NCI-H226 (cell line): ENCODE results near the gene RNF169.
"Not testable (repeated sequence)": the region's sequence is repeated elsewhere in the genome, so short reads cannot be mapped to it uniquely, and the experiment has no call there.

Experiments
- DNase-seq: peaks from one replicate; pipeline ENCODE4 v3.0.0-alpha.2; 2015

Gene RNF169

DNA sequence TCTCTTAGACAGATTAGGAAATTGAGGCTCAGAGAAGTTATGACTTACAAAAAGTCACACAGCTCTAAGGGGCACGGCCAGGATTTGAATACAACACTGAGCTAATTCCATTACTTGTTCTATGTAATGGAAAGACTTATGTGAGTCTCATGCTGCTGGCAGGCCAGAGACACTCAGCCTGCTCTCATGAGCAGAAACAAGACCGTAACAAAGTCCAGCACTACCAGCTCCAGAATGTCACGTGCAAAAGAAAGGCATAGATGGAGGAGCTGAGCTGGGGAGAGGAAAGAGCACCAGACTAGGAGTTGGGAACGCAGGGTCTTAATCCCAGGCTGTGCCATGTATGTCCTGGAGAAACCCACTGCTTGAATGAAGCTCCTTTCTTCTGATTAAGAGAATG is 19.3 kb upstream of the RNF169 start:
- DNase-seq, result no peak

DNA sequence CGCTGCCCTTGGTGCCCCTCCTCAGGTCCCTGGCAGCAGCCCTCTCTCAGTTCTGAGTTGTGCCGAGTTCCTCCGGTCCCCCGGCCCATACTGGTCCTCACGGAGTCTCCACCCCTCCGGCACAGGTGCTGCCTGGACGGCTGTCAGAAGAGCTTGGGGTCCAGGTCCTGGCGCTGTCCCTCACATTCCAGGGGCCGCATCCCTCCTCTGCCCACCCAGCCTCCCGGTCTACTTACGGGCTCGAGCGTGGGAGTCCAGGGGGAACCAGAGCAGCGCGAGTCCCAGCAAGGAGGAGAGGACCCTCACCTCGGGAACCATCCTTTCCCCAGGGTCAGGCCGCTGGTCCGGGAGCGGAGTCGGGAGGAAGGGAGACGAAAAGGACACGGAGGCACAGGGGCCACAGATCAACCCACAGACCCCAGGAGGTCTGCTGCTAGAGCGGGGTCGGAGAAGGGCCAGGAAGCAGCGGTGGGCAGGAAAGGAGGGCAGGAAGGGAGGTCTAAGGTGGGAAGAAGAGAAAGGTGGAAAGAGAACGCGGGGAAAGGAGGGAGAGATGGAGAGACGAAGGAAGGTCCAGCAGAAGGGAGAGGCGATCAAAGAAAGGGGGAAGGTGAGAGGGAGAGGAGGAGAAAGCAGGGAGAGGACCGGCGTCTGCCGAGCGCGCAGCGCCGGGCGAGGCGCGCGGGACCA is 17.9 kb upstream of the RNF169 start:
- DNase-seq, result no peak

DNA sequence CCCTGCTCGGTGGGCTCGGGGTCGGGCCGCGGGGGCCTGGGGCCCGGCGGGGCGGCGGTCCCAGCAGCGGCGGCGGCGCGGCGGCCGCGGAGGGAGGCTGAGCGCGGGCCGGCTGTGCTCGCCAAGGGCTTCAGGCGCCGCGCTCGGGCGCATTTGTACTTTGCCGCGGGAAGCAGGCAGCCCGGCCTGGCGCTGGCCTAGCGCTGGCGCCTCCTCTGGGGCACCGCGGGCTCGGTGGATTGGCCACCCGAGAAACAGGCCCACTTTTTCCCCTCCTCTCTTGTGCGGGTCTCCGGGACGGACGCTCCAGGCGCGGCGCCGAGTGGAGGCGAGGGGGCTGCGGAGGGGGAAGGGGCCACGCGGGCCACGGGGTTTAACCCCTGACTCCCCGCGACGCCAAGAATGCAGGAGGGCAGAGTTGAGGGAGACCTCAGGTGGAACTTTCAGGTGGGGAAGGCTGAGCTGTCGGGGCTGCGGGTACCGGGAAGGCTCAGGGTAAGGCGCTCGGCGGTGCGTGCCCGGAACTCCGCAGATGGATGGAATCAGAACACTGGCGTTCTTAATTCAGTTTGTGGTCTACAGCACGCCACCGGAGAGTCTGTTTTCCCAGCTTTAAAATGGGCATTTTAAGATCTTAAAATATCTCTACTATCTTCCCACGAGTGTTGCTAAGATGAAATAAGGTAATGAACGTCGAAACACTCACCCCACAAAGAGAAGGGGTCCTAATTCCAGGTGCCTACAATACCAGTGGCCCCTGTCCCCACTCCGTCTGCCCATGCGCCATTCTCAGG is 17.2 kb upstream of the RNF169 start, which contains the start of gene CHRDL2:
CHRDL2 (minus strand) TSS at position 126 of the 794 bp plus-strand sequence. CDS start 538 bp downstream, outside the sequence.
- no peak for DNase-seq

DNA sequence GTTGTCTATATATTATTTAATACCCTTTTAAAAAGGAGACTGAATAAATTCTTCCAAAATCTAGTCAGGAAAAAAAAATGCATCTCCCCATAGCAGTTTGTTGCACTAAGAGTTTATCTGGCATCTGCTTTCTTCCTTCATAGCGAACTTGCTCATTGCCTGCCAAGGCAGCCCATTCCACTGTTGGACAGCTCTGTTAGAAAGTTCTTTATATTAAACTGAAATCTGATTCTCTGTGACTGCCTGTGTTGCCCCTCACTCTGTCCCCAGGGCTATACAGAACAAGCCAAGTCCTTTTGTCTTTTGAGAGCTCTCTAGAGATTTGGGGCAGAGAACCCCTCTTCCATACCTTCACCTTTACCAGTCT is 14.1 kb upstream of the RNF169 start:
- no peak for DNase-seq

DNA sequence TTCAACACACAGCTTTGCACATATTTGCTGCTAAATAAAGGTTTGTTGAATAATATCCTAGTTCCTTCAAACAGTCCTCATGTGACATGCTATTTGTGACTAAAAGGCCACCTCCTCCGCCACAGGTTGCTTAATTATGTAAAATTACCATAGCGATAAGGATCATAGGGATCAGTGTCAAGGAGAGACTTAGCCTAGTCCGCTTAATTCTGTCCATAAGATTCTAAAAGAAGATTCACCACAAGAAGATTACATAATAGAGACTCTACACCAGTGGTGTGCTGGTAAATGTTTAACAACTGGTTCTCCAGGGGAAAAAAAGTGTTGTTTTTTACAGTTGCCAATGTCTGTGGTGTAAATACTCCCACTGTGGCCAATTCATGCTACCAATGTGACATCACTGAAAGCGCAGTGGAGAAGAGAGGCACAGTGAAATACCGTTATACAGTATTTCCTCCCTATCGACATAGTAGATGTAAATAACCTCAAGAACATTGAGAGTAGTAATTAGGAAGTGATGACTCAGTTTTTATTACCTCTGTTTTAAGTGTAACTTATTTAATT is 13.2 kb upstream of the RNF169 start:
- DNase-seq, result no peak

DNA sequence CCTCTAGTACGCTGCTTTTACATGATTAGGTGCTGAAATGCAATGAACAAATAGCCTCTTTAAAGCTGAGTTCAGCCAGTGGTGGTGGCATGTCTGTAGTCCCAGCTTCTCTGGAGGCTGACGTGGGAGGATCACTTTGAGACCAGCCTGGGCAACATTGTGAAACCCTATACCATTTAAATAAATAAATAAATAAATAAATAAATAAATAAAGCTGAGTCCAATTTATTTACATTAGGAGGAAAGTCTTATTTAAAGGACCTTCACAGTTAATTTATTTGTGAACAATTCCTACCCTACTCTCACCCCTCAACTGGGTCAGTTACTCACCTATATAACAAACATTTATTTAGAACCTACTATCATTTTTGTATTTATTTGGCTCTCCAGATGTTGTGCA is 12.6 kb upstream of the RNF169 start:
- no peak for DNase-seq

DNA sequence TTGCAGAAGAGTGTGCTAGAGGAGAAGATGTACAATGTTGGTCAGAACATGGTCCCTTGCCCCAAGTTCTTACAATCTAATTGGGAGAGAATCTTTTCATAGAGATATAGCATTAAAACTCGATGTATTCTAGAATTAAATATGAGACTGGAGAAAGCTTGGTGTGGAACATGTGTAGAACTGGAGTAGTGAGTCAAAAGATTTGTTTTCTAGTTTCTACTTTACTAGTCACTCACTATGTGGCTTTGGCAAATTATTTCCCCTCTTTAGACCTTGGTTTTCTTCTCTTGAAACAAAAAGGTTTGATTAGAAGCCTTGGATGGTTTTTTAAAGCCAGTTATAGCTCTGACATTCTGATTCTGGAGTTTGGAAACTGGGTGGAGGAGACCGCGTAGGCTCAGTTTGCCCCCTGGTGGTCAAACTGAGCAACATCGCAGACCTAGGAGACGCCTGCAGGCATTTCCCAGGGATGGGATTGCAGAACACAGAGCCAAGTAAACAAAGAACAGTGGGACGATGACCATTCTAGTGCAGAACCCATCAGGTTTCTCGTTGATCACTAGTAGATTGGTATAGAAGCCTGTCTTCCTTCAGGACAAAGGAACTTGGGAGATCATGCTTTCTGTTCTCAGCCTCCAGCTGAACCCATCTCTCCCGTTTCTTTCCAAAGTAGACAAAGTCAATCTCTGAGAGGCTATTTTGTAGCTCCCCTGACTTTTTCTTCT is 8.9 kb upstream of the RNF169 start:
- peak; percentile 45 for DNase-seq

DNA sequence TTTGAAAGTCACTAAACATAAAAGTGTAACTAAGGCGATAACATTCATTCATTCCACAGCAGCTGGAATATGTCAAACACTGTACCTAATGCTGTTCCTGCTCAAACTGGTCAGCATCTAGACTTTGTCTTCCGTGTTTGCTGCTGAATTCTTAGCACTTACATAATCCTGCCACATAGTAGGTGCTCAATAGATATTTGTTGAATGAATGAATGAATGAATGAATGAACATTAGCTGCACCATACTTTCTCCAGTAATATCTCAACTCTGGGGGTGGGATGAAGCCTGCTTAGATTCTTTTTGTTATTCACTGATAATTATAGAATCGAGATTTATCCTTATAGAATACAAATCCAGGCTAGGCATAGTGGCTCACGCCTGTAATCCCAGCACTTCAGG is 6.6 kb upstream of the RNF169 start:
- no peak for DNase-seq

DNA sequence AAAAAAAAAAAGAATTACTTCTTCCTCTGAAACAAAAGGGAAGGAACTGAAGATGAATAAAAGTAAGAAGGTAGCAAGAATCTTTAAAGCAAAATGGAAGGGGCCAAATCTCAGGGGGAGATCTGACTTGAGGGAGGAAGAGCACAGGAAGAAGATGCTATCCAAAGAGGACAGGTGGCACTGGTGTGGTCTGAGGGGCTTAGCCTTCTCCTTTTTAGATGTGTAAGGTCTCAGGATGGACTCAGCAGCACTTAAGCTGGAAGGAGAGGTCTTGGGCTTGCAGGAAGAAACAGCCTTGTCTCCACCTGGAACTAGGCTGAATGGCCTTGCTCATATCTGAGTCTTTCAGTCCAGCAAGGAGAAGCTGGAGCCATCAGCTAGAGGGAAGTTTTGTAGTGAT is 5.0 kb upstream of the RNF169 start:
- no peak for DNase-seq

DNA sequence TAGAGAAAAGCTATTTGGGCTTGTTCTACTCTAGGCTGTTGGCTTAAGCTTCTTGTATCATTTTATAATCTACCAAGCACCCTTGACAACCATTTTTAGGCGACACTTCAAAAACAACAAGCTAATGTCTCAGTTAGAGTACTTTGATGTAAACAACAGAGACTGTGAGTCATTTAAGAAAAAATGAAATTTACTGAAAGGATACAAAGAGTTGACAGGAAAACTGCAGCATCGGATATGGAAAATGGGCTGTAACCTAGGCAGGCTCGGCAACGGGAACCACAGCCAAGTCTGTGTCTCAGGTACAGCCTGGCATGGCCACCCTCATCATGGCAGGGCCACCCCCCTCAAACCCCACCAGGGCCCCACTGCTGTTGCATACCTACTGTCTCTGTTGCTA is 4.4 kb upstream of the RNF169 start:
- DNase-seq, result no peak

DNA sequence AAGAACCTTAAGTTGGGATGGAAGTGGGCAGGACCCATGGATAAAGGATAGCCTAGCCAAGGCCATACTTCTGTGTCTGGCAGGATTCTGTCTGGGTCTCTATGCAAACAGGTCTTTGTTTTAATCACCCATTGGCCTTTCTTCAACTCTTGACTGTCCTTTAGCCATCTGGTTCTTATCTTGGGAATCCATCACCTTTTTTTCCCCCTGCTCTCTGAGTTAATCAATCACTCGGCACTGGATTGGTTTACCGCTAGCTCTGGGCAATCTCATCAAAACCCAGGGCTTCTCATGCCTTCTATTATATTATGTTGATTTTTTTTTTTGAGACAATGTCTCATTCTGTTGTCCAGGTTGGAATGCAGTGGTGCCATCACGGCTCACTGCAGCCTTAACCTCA is 1.8 kb upstream of the RNF169 start:
- DNase-seq, result no peak

DNA sequence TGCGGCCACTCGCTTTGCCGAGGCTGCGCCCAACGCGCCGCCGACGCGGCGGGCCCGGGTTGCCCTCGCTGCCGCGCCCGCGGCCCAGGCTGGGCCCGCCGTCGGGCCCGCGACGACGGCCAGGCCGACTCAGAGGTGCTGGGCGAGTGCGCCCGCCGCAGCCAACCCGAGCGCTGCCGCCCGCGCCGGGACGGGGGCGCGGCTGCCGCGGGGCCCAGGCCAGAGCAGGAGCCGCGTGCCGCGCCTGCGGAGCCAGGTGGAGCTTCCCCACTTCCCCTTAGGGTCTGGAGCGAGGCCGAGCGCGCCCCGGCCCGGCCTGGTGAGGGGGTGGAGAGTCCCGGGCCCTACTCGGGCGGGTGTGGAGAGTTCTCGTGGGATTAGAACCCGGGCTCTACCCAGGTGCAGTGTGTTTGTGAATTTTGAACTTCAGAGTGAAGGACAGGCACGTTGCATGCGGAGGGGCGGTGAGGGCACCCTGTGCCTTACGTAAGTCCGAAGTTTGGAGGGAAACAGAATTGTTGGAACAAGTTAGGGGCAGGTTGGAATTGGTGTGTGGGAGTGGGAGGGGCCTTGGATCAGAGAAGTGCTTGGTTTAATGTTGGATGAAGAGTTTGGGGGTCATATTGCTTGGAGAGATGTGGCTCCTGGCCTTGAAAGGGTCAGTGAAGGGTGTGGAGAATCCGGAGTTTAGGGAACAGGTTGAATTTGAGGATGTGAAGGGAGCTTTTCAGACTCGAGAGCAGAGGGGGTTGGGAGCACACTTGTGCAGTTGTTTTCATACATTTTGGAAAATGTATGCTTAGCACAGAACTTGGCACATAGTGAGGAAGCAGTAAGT is 697 bp downstream of the RNF169 start:
- DNase-seq, result peak; percentile 61

DNA sequence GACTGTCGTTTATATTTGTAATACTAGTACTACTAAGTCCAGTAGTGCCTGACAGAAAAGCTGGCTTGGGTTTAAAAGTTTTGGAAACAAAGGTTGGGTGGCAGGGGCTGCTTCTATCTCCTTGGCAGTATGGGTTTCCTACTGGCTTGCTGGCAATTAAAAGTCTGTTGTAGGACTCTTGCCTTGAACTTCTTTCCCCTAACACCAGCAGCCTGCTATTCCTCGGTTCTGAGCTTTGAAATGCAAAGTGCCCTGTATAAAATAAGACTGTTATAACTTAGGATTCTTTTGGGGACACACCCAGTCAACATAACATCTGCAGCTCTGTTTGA is 1.3 kb downstream of the RNF169 start:
- DNase-seq, result no peak

DNA sequence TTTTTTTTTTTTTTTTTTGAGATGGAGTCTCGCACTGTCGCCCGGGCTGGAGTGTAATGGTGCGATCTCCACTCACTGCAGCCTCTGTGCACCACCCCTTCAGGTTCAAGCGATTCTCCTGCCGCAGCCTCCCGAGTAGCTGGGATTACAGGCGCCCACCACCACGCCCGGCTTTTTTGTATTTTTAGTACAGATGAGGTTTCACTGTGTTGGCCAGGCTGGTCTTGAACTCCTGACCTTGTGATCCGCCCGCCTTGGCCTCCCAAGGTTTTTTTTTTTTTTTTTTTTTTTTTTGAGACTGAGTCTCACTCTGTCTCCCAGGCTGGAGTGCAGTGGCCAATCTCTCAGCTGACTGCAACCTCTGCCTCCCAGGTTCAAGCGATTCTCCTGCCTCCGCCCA is 1.9 kb downstream of the RNF169 start:
- DNase-seq, result not testable (repeated sequence)

DNA sequence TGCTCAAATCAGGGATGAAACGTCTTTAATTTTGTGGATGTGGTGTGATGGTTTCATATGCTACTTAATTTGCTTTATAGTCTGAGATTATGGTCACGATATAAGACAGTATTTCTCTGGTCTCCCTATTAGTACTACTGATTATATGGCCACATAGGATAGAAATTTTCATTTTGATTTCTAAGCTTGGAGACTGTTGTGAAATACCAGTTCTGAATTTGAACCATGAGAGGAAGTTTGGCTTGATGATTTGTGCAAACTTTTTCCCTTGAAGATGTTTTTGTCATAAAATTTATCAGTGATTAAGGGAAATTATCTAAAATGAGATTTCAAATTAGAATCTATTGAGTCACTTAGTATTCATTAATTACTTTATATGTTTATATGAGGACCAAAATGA is 2.7 kb downstream of the RNF169 start:
- DNase-seq, result no peak

DNA sequence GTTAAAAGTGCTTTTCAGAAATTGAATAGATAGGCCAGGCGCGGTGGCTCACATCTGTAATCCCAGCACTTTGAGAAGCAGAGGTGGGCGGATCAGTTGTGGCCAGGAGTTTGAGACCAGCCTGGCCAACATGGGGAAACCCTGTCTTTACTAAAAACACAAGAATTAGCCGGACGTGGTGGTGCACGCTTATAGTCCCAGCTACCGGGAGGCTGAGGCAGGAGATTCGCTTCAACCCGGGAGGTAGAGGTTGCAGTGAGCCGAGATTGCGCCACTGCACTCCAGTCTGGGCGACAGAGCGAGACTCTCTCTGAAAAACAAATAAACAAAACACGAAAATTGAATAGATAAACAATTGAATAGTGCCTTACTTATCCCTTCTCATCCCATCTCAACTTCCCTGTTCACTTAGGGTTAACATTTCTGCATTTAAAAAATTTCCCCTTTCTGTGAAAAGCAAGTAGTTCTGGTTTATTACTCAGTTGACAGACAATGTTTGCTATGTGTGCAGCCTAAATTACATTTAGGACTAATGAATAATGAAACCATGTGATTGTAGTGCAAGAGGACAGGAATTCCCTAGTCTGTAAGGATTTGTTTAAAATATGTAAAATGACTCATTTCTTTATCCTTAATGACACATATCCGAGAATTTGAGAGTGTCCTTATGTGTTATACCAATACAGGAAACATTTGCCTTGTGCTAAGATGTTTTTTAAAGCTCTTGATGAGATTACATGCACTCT is 6.0 kb downstream of the RNF169 start:
- peak; percentile 64 for DNase-seq

DNA sequence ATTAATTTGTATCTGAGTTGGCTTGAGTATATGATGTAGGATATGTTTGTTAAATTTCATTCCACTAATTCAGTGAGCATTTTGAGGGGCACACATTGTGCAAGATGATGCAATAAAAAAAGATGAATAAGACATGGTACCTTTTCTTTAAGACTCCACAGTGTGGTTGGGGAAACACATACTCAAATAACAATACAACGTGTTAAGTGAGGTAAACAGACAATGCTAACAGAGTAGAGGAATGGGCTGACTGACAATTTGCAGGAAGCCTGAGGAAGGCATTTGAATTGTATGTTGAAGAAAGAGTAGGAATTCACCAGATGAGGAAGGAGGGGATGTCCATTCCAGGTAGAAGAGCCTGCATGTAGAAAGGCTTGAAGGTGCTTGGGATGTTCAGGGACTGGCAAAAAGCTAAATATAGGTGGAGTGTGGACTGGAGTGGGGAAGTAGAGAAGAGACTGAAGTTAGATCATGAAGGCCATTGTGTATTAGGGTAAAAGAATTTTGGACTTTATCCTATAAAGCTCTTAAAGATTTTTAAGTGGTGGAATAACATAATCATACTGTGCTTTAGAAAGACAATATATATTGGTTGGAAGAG is 6.8 kb downstream of the RNF169 start:
- no peak for DNase-seq

DNA sequence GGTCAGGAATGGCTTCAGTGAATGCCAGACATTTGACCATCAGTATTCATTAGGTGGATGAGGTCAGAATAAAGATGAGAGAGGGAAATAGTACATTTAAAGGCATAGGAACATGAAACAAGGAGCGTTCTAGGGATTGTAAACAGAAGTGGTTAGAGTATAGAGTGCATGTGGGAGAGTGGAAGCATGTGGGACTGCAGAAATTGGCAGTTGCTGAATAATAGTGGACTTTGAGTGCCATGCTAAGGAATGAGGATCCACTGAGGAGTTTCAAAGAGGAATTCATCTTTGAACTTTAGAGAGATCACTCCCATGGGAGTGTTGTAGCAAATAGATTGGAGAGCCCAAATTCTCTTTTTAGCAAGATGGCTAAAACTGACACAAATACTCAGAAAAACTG is 7.9 kb downstream of the RNF169 start:
- no peak for DNase-seq

DNA sequence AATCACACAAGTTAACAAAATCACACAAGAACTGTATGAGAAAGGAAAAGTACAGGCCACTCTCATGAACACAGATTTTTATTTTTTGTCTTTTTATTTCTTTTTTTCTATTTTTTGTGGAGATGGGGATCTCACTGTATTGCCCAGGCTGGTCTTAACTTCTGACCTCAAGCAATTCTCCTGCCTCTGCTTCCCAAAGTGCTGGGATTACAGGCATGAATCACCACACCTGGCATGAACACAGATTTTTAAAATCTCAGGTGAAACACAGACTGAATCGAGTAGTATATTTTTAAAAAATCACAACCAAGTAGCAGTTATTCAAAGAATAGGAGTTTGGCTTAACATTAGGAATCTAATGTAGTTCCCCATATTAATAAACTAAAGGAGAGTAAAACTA is 18.3 kb downstream of the RNF169 start:
- no peak for DNase-seq

DNA sequence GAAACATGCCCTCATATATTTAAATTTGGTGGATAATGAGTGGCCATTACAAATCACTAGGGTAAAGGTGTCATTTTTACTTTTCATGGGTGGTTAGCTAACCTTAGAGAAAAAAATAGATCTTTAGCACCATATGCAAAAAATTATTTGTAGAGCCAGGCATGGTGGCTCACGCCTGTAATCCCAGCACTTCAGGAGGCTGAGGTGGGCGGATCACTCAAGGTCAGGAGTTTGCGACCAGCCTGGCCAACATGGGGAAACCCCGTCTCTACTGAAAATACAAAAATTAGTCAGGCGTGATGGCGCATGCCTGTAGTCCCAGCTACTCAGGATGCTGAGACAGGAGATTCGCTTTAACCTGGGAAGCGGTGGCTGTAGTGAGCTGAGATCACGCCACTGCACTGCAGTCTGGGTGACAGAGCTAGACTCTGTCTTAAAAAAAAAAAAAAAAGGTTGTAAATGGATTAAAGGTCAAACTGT is 19.6 kb downstream of the RNF169 start:
- DNase-seq, result not testable (repeated sequence)

DNA sequence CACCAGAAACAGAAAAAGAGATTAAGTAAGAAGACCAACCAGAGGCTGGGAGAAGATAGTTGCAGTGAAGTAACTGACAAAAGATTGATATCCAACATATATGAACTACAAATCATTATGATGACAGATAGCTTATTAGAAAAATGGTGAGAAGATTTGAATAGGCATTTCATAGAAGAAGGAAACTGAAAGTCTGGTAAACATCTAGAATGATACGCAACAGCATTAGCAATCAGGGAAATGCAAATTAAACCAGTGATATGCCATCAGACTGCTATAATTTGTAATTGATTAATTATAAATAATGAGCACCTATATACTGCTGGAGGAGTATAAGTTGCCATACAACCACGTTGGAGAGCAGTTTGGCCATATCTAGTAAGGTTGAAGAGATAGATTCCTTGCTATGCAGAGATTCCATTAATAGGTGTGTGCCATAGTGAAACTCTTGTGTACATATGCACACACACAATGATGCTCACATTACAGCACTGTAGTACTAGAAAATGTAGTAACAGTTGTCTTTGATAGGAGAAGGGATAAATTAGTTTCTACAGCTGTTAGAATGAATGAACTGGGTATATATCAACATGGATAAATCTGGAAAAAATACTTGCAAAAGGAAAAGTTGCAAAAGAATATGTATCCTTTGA is 20.5 kb downstream of the RNF169 start:
- no peak for DNase-seq
